GM19324 (cell line): ENCODE data around the gene RPLP2.

Experiments used
- ATAC-seq: cut with Tn5 transposase; IDR thresholded peaks from one replicate; pipeline ENCODE4 v1.9.1; 2021; ENCODE audit warnings: mild to moderate bottlenecking, moderate library complexity; ENCODE audit not compliant: unreplicated experiment, low FRiP score

RPLP2 gene

DNA sequence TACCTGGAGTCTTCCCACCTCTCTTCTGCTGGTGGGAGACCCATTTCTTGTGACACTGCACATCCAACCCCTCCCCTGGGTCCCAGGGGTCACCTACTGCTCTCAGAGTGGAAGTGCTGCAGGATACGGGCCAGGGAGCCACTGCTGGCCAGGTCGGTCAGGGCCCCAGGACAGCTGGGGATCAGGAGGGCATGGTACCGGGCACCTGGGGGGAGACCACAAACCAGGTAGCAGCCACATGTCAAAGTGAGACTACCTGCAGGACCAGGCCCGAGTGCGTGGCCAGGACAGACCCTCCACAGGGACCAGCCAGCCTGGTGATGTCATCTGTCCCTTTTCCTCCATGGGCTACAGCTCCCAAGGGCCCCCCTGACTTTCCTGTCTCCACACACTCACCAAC lies 36.3 kb upstream of the RPLP2 start:
- ATAC-seq = no peak

- no peak for ATAC-seq
Observed at GRCh38 chr11:773830-774229, 35.9 kb upstream of the RPLP2 start.

- ATAC-seq = no peak
Observed at GRCh38 chr11:774873-775592, 34.7 kb upstream of the RPLP2 start.

DNA sequence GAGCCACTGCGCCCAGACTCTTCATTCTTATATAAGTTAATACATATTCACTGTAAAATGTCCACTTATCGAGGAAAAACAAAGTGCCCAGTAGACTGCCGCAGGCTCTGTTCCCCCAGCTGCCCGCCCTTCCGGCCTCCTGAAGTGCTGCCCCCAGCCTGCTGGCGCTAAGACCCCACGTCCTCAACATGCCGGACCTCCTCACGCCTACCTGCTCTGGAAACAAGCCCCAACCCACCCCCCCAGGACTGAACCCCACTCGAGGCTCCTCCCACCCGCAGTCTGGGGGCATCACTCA lies 33.6 kb upstream of the RPLP2 start:
- ATAC-seq = no peak

DNA sequence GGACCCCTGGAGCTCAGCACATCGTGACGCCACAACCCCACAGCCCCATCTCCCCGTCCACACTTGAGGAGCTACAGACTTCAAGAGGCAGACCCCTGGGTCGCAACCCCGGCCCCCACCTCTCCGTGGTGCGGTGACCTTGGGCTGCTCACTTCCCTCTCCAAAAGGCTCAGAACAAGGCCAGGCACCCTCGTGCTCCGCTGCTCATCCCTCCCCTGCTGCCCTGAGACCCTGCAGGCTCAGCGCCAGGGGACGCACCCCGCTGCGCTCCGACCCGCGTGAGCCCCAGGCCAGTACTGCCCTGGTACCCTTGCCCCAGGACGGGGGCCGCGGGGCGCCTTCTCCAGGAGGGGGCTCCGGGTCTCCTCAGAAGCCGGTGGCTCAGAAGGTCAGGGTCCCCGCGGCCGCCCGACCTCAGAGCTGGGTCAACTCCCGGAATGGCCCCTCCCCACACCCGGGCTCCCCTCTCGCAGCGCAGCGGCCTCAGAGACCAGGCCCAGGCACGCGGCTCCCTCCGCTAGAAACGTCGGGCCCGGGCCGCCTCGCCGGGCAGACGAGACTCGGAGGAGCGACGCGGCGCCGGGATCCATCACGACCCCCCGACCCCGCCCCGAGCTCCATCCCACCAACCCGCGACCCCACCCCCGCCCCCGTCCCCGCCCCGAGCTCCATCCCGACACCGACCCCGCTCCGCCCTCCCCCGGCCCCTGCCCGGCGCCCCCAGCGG lies 33.0 kb upstream of the RPLP2 start:
- peak; percentile 46 for ATAC-seq

DNA sequence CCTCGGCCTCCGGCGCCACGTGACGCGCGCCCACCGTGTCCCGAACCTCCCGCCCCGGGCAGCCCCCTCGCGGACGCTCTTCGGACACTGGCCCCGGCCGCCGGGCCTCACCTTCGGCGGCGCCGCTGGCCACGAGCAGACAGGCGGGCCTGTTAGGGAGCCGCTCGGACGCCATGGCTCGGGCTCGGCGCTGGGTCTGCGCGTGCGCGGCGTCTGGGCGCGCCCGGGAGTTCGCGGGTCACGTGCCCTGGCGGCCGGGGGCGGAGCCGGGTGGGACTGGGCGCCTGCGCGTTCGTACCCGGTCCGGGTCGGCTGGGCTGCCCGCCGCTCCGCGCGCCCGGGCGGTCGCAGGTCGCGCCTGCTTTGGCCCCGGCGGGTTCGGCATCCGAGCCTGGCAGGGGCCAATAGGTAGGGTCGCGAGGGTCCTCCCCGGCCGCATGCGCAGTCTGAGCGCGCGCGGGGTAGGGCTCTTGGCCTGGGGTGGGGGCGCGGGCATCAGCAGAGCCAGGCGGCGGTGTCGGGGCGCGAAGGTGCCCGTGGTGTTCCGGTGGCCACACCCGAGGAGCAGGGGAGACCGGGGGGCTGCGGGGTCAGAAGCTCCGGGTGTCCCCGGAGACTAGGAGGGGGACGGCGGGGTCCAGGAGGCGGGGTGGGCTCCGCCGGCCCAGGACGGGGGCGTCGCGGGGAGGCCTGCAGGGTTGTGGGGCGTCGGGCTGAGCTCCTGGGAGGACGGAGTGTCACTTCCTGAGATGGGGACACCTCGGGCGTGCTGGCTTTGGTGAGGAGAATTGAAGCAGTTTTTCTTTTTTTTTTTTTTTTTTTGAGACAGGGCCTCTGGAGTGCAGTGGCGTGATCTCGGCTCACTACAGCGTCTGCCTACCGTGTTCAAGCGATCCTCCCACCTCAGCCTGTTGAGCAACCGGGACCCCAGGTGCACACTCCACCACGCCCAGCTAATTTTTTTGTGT lies 32.2 kb upstream of the RPLP2 start, which contains the start of gene GATD1:
Gene GATD1 (minus strand): TSS at position 200 of the 968 bp plus-strand sequence. CDS start 25 bp downstream, at position 175.
- peak; percentile 80 for ATAC-seq

DNA sequence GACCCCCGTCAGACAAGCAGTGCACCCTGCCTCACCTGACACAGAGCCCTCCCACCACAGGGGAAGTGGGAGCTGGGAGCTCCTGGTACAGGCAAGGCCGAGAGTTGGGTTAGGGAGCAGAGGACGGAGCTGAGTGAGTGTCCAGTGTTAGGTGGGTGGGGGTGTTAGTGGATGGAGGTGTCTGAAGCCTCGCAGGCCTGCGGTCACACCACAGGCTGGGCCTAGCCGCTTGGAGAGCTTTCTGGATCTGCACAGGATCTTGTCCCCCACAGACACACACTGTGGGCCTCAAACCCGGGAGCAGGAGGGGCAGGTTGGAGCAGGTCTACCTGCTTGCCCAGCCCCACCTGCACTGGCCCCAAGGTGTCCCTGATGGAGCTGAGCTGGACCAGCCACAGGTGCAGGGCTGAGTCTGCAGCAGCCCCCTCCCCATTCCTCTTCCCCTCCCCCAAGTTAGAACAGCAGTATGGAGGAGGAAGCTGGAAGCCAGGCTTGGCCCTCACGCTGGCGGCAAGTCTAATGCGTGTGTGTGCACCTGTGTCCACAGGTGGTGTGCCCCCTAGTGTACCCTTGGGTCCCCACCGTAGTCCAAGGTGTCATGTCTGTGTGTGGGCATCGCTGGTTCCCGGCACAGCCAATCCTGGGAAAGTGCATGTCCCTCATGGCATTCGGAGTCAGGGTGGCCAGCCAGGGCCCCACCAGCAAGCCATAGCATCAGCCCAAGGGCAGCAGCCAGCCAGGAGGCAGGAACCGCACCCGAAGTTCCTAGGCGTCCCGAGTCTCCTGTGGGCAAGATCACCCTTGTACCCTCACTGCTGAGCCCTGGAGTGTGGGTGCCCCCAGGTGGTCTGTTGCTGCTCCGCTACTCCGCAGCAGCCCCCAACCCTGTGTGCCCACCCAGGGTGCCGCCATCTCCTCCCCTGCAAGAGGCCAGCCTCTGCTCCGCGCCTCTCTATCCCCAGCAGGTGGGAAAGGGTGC lies 30.5 kb upstream of the RPLP2 start:
- no peak for ATAC-seq

DNA sequence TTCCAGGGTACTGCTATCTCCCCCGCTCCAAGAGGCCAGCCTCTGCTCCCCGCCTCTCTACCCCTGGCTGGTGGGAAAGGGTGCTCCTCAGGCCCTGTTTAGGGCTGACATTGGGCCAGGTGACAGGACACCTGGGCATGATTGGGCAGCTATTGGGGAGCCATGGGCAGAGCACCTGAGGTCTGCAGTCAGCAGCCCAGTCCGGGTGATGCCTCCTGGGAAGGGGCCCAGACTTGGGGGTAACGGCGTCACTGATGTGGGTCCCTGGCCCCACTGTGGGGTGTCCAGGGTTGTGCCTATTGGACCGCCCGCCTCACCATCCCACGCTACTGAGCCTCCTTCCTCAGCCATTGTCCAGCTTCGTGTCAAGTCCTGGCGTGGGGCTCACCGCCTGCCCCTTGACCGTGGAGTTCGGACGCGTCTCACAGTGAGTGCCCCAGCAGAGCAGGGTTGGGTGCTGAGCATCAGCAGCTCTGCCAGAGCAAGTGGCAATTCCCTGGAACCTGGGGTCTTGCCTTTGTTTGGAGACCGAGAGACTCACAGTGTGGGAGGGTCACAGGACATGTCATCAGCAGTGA lies 29.7 kb upstream of the RPLP2 start:
- no peak for ATAC-seq

GRCh38 chr11:782264-783174 lies 27.2 kb upstream of the RPLP2 start:
- no peak for ATAC-seq

DNA sequence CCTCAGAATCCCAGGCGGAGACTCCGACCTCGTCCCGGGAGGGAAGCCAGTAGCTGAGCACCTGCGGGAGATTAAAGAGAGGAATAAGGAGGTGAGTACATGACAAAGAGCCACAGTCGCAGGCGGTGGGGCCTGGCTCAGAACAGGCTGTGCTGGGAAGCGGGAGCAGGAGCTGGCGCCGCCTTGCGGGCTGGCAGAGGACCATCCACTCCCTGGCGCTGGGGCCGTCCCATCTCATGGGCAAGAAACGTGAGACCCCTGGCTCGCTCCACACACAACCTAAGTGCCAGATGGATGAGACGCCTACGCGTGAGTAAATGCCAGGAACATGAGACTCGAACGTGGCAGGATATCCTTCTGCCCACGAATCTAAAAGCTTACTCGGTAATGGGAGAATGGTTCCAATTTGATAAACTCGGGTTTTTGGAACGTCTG lies 26.2 kb upstream of the RPLP2 start:
- no peak for ATAC-seq

DNA sequence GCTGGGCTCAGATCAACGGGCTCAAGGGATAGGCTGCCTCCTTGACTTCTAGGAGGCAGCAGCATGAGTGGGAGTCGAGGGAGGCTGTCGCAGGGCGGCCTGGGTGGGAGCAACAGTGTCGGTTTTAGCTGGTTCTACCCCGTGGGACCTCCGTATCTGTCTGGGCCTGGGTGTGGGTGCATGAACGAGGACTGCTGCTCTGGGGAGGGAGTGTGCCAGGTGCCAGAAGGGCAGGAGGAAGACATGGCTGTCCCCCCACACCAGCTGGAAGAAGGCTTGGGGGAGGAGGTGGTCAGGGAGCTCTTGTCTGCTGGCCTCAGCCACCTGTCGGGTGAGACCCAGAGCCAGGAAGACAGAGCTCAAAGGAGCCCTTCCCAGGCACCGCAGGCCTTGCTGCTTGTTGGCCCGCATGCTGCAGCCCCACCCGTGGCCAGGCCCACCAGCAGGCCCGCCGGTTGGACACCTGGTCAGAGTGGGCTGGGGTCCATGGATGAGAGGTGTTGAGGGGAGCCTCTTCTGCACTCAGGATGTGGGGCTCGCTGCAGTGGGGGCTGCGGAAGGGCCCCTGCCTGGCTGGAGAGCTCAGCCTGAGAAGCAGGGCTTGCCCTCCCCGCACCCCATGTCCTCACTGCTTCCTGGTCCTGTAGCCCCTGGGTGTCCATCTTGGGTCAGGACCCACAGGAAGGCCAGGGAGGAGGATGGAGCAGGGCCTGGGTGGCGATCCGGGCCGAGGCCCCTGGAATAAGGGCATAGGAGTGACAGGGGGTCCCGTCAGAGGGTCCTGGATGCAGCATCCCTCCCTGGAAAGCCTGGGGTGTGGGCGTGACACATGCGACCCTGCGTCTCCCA lies 23.3 kb upstream of the RPLP2 start:
- ATAC-seq = no peak

- ATAC-seq = no peak
Observed at GRCh38 chr11:787084-787675, 22.6 kb upstream of the RPLP2 start.

- ATAC-seq = no peak
Observed at GRCh38 chr11:788009-788640, 21.6 kb upstream of the RPLP2 start.

DNA sequence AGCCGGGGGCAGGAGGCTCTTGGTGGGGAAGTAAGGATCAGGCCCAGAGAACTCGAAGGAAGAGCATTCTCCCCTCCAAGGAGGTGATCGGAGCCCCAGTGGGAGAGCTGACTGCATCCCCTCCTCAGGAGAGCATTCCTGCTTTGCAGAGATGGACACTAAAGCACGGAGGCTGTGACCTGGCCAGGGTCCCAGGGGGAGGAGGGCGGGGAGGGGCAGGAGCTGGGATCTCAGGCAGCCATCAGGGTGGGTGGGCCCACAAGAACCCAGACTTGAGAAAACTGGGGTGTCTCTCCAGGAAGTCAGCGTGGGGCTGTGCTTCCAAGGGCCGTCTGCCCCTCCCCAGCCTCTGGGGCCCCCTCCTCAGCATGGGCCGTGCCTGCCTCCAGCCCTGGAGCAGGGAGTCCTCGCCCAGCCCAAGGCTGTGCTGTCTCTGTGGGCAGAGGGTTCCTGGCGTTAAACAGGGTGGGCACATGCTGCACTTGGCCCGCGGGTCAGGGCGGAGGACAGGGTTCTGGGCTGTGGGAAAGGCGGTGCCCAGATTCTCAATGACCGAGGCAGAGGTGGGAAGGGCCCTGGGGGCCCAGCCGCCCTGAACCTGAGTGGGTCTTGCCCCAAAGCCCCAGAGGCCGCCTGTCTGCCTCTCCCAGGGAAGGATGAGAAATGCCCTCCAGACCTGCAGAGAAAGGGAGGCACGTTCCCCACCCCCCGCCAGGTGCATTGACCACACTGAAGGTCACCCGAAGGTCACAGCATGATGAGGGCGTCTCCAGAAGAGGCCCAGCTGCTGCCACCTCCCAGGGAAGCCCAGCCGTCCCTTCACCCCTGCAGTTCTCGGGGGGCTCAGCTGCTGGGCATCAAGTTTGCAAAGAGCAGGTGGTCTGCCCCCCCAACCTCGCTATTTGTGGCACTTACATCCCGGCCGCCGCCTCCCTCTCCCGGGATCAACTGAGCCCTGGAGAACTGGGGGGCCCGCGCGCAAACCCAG lies 20.5 kb upstream of the RPLP2 start:
- ATAC-seq = no peak

GRCh38 chr11:789943-790342 lies 19.8 kb upstream of the RPLP2 start, which contains the start of gene CEND1:
CEND1 (minus strand) TSS chr11:790090; CDS start chr11:788576, 1,514 bp downstream.
- ATAC-seq = no peak
